MCF 10A (cell line): ENCODE measurements around the gene PARD3. TPM values are rescaled to one million over a fixed set of nuclear protein-coding genes. Genes with fewer than 3 reads are reported as not detected.

ENCODE experiments used
- BruUV-seq: library from RNA; stranded (reverse); fragments of 400-500 nt; replicated peaks from 2 replicates; lab custom pipeline; 2021; lab: Mats Ljungman, UMichigan
- CTCF ChIA-PET: fragments of 300-600 bp; sonication (Branson Sonifier 250); formaldehyde crosslinking; extraction: SDS; loops from one replicate; lab custom pipeline; 2021; ENCODE audit warnings: antibody characterized with exemption, inconsistent platforms; lab: Yijun Ruan, JAX
- POLR2A ChIA-PET: fragments of 300-600, 350-650 bp; sonication (Branson Sonifier 250); formaldehyde crosslinking; extraction: SDS; loops from one replicate; lab custom pipeline; 2020; ENCODE audit warnings: antibody characterized with exemption, inconsistent platforms; lab: Yijun Ruan, JAX
- DNase-seq: peaks from one replicate; pipeline ENCODE4 v3.0.0-alpha.2; 2018; ENCODE audit not compliant: unreplicated experiment
- H3K27ac Mint-ChIP-seq: one replicate; pipeline ENCODE4 v1.8.0; 2022; ENCODE audit warnings: mild to moderate bottlenecking, low read depth, mixed read lengths; ENCODE audit not compliant: unreplicated experiment
- H3K27me3 Mint-ChIP-seq: one replicate; pipeline ENCODE4 v1.8.0; 2022; ENCODE audit warnings: mixed read lengths; ENCODE audit not compliant: insufficient read depth, unreplicated experiment
- H3K36me3 Mint-ChIP-seq: one replicate; pipeline ENCODE4 v1.8.0; 2022; ENCODE audit warnings: mild to moderate bottlenecking, moderate library complexity, mixed read lengths; ENCODE audit not compliant: insufficient read depth, unreplicated experiment
- H3K4me1 Mint-ChIP-seq: one replicate; pipeline ENCODE4 v1.8.0; 2022; ENCODE audit warnings: mixed read lengths; ENCODE audit not compliant: insufficient read depth, unreplicated experiment
- H3K4me3 Mint-ChIP-seq: one replicate; pipeline ENCODE4 v1.8.0; 2022; ENCODE audit warnings: mild to moderate bottlenecking, moderate library complexity, mixed read lengths; ENCODE audit not compliant: unreplicated experiment
- H3K9me3 Mint-ChIP-seq: one replicate; pipeline ENCODE4 v1.8.0; 2022; ENCODE audit warnings: mixed read lengths; ENCODE audit not compliant: unreplicated experiment
- intact Hi-C: fragments of 100-400 bp; cut with micrococcal nuclease; formaldehyde crosslinking; loops from 2 replicates; pipeline ENCODE4 v1.14.1; 2022
- total RNA-seq: library from RNA; stranded (reverse); gene quantifications from 2 replicates; pipeline ENCODE4 v1.2.3, GENCODE V29; 2022
- TF ChIP-seq, protein P1 (sequence below): fragments of 200-600 bp; IDR thresholded peaks from one replicate; pipeline ENCODE4 v1.8.0; 2022; ENCODE audit warnings: antibody characterized with exemption, mild to moderate bottlenecking; ENCODE audit not compliant: unreplicated experiment

PARD3 gene
- total RNA-seq, 1 experiment from 2014 or later, result 70.0 TPM

DNA sequence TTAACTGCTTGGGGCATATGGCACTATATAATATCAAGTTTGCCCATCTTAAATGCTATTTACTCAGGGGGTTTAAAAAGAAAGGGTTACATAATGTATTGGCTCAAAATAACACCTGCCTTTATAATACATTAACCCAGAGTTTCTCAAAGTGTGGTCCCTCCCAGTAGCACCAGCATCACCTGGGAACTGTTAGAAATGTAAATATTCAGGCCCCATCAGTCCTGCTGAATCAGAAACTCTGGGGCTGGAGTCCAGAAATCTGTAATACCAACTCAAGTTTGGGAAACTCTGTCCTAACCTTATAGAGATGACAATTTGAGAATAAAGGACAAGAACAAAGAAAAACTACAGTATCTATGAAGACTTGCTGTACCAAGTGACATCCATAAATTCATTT lies 270.7 kb downstream of the PARD3 start:
- DNase-seq, result no peak
- H3K36me3 Mint-ChIP-seq, result no peaks in the 10 kb centered on the region
- BruUV-seq, result no TSS peak
- intact Hi-C loops, result no loop called here
- TF ChIP-seq, protein P1, sequence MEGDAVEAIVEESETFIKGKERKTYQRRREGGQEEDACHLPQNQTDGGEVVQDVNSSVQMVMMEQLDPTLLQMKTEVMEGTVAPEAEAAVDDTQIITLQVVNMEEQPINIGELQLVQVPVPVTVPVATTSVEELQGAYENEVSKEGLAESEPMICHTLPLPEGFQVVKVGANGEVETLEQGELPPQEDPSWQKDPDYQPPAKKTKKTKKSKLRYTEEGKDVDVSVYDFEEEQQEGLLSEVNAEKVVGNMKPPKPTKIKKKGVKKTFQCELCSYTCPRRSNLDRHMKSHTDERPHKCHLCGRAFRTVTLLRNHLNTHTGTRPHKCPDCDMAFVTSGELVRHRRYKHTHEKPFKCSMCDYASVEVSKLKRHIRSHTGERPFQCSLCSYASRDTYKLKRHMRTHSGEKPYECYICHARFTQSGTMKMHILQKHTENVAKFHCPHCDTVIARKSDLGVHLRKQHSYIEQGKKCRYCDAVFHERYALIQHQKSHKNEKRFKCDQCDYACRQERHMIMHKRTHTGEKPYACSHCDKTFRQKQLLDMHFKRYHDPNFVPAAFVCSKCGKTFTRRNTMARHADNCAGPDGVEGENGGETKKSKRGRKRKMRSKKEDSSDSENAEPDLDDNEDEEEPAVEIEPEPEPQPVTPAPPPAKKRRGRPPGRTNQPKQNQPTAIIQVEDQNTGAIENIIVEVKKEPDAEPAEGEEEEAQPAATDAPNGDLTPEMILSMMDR, result no peak
- no peaks in the 10 kb centered on the region for H3K9me3 Mint-ChIP-seq
- POLR2A ChIA-PET, result no interaction called here
- CTCF ChIA-PET, result no interaction called here
- no peaks in the 10 kb centered on the region for H3K27me3 Mint-ChIP-seq
- H3K27ac Mint-ChIP-seq, result no peak overlapping the region
- no peak overlapping the region for H3K4me3 Mint-ChIP-seq
- peaks cover 21% of the 10 kb centered on the region for H3K4me1 Mint-ChIP-seq

DNA sequence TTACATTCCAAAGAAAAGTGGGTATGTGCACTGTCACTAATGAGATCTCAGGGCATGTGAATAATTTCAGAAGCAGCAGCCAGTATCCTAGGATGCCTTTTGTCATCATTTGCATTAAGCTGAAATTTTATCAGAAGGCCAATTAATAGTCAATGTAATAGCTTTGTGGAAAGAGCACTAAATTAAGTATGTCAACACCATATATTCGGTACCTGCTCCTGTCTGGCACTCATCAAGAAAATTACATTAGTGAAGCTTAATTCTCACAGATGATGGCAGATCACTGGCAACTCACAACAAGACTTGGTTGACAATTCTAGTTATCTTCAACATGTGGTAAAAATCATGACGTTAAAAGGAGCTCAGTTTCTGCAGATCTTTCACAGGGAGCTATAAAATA lies 271.4 kb downstream of the PARD3 start:
- TF ChIP-seq, protein P1, result no peak
- Mint-ChIP-seq H3K27me3 (no peaks in the 10 kb centered on the region), H3K4me1 (peaks cover 19% of the 10 kb centered on the region), H3K4me3 (no peak overlapping the region), H3K36me3 (no peaks in the 10 kb centered on the region), H3K27ac (no peak overlapping the region), H3K9me3 (no peaks in the 10 kb centered on the region)
- intact Hi-C loops, result no loop called here
- no TSS peak for BruUV-seq
- CTCF ChIA-PET, result no interaction called here
- no peak for DNase-seq
- POLR2A ChIA-PET, result no interaction called here

DNA sequence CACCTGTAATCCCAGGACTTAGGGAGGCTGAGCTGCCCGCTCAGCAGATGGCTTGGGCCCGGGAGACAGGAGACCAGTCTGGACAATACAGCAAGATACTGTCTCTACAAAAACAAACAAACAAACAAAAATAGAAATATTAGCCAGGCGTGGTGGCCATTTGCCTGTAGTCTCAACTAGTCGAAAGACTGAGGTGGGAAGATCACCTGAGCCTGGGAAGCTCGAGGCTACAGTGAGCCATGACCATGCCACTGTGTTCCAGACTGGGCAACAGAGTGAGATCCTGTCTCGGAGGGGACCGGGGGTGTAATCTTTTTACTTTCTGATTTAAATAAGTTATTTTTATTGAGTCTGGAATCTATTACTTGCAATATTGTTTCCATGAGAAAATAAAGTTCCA lies 274.6 kb downstream of the PARD3 start:
- BruUV-seq, result no TSS peak
- POLR2A ChIA-PET, result no interaction called here
- Mint-ChIP-seq H3K4me1 (peaks cover 17% of the 10 kb centered on the region), H3K4me3 (no peak overlapping the region), H3K9me3 (no peaks in the 10 kb centered on the region), H3K27ac (no peak overlapping the region), H3K27me3 (no peaks in the 10 kb centered on the region), H3K36me3 (peaks cover 5% of the 10 kb centered on the region)
- CTCF ChIA-PET, result interaction anchor here (0.6 kb wide), 1 partner anchor 17 kb away, joined by 4 read pairs; no protein-coding TSS in a partner anchor
- TF ChIP-seq, protein P1, result no peak
- intact Hi-C loops, result no loop called here
- no peak for DNase-seq

DNA sequence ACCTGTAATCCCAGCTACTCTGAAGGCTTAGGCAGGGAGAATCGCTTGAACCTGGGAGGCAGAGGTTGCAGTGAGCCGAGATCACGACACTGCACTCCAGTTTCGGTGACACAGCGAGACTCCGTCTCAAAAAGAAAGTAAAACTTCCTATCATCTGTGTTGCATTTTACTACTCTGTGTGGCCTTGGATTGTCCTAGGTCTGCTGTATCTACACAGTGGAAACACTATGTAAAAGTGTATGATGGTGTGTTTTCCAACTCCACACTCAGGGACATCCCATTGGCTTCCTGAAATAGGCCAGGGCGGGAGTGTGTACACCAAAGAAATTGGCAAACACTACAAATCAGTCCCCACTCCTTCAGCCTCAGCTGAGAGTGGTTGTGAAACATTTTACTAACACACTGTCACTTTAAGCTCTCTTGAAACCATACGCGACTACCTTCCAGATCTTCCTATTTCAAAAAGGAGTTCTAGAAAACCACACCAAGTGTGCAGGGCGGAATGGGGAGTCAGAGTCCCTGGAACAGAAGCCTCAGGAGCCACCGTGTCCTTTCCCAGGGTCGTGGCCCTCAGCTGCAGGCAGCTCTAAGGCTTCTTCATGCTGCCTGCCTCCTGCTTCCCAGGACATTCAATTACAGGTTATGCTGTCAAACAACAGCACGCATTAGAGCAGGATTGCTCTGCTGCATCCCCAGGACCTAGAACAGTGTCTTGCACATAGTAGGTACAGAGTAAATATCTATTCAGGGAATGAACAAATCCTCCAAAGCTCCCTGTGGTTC lies 275.4 kb downstream of the PARD3 start:
- POLR2A ChIA-PET, result no interaction called here
- CTCF ChIA-PET, result interaction anchor here (1.0 to 1.2 kb wide), 2 partner anchors 14 to 99 kb away, joined by 3 to 5 read pairs; no protein-coding TSS in a partner anchor
- H3K9me3 Mint-ChIP-seq, result no peaks in the 10 kb centered on the region
- no peak for DNase-seq
- no peak overlapping the region for H3K27ac Mint-ChIP-seq
- H3K27me3 Mint-ChIP-seq, result no peaks in the 10 kb centered on the region
- H3K36me3 Mint-ChIP-seq, result peaks cover 11% of the 10 kb centered on the region
- BruUV-seq, result no TSS peak
- TF ChIP-seq, protein P1, result no peak
- intact Hi-C loops, result no loop called here
- H3K4me1 Mint-ChIP-seq, result peaks cover 21% of the 10 kb centered on the region
- no peak overlapping the region for H3K4me3 Mint-ChIP-seq
